GM12864 (cell line): ENCODE results near the gene ATXN2L.

Source experiments
- DNase-seq: peaks from one replicate; pipeline ENCODE4 v3.0.0-alpha.2; 2011; ENCODE audit warnings: low read depth
- H3K4me3 ChIP-seq: 2 replicates; pipeline ENCODE4 v1.5.1; 2011; ENCODE audit warnings: mild to moderate bottlenecking, low read depth, low read length, control low read depth
- CTCF ChIP-seq: IDR thresholded peaks from 2 replicates; pipeline ENCODE4 v1.5.1; 2011; ENCODE audit warnings: low read depth, mild to moderate bottlenecking, moderate library complexity, low read length, control low read depth, inconsistent platforms; ENCODE audit errors: missing control alignments

ATXN2L gene

DNA sequence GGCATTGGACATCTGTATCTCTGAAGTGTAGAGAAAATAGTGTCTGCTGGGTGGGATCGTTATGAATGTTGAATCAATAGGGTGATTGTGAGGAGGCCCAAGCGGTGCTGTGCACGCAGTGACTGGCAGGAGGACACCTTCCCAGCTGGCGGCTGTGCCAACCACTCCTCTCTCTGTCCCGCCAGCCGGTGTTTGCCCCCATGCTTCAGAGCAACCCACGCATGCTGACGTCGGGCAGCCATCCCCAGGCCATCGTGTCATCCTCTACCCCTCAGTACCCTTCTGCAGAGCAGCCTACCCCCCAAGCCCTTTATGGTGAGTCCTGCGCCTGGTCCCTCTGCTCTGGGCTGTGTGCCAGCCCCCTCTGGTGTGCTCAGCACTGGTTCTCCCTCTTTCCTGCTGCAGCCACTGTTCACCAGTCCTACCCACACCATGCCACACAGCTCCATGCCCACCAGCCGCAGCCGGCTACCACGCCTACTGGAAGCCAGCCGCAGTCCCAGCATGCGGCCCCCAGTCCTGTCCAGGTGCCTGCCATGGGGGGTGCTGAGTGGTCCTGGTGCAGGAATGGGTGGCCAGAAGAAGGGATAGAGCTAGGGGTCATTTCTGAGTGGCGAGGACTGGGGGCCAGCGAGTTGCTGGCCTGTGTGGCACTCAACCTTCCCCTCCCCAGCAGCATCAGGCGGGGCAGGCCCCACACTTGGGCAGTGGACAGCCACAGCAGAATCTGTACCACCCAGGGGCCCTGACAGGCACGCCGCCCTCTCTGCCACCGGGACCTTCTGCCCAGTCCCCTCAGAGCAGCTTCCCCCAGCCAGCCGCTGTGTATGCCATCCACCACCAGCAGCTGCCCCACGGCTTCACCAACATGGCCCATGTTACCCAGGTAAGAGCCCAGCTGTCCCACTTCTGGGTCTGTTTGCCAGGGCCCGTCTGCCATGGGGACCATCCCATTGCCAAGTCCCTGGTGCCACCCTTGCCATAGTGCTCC is 12.4 kb downstream of the ATXN2L start:
- H3K4me3 ChIP-seq: no peak overlapping the region
- no peak for TF ChIP-seq CTCF
- DNase-seq: no peak

GRCh38 chr16:28835864-28836760 is 13.3 kb downstream of the ATXN2L start:
- no peak overlapping the region for H3K4me3 ChIP-seq
- no peak for DNase-seq
- no peak for TF ChIP-seq CTCF

DNA sequence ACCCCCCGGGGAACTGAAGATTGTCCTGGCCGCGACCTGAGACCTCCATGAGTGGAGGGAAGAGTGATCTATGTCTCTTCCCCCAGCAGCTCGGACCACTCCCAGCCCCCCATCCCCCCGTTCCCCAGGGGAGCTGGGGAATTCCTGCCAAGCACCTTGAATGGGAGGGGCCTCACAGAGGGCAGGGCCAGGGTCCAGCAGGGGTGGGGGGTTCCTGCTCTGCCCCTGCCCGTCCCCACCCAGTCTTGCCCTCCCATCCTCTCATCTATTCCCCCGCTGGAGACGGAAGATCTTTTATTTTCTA is 13.9 kb downstream of the ATXN2L start:
- H3K4me3 ChIP-seq: no peak overlapping the region
- no peak for DNase-seq
- no peak for TF ChIP-seq CTCF

- TF ChIP-seq CTCF: no peak
- no peak for DNase-seq
- no peak overlapping the region for H3K4me3 ChIP-seq
Observed at GRCh38 chr16:28837672-28838557, 15.1 kb downstream of the ATXN2L start.

- no peak for TF ChIP-seq CTCF
- DNase-seq: no peak
- H3K4me3 ChIP-seq: no peak overlapping the region
Observed at GRCh38 chr16:28838558-28838918, 15.7 kb downstream of the ATXN2L start.

DNA sequence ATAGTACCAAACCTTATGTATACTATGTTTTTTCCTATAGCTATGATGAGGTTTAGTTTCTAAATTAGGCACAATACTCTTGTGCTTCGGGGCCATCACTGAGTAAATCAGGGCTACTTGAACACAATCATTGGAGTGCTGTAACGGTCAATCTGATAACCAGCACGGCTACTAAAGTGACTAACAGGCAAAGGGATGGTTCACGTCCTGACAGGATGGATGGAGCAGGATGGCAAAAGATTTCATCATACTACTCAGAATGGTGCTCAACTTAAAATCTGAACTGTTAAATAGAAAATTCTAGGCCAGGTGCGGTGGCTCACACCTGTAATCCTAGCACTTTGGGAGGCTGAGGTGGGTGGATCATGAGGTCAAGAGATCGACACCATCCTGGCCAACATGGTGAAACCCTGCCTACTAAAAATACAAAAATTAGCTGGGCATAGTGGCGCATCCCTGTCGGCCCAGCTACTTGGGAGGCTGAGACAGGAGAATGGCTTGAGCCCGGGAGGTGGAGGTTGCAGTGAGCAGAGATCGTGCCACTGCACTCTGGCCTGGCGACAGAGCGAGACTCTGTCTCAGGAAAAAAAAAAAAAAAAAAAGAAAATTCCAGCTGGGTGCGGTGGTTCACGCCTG is 16.3 kb downstream of the ATXN2L start:
- H3K4me3 ChIP-seq: no peak overlapping the region
- DNase-seq: no peak
- no peak for TF ChIP-seq CTCF
